Caco-2 (cell line): Measurements from ENCODE around the gene MMAB. TPM values are rescaled to one million over a fixed set of nuclear protein-coding genes. Genes with fewer than 3 reads are reported as not detected.

ENCODE experiments used
- BruUV-seq: library from RNA; stranded (reverse); fragments of 400-500 nt; replicated peaks from 2 replicates; lab custom pipeline; 2021; lab: Mats Ljungman, UMichigan
- CTCF ChIA-PET: fragments of 300-600 bp; sonication (Branson Sonifier 250); formaldehyde crosslinking; loops from one replicate; lab custom pipeline; 2022; ENCODE audit warnings: antibody characterized with exemption; lab: Charles Lee
- POLR2A ChIA-PET: fragments of 300-600 bp; sonication (Branson Sonifier 250); formaldehyde crosslinking; loops from one replicate; lab custom pipeline; 2022; ENCODE audit warnings: antibody characterized with exemption; lab: Charles Lee
- DNase-seq, 2 experiments: peaks; one replicate each; pipeline versions ENCODE4 v3.0.0 to v3.0.0-alpha.2; 2020 to 2022
- H3K27me3 ChIP-seq: replicated peaks from 2 replicates; pipeline ENCODE4 v1.6.0; 2011; ENCODE audit warnings: low read length; ENCODE audit not compliant: control insufficient read depth, insufficient read depth
- H3K36me3 ChIP-seq: 2 replicates; pipeline ENCODE4 v1.5.1; 2011; ENCODE audit warnings: low read length; ENCODE audit not compliant: control insufficient read depth, insufficient read depth
- H3K4me1 ChIP-seq: fragments of 250-450 bp; sonication (Bioruptor Pico); 2 replicates; pipeline ENCODE4 v1.5.1; 2020; ENCODE audit warnings: mild to moderate bottlenecking
- H3K4me3 ChIP-seq: 2 replicates; pipeline ENCODE4 v1.5.1; 2011; ENCODE audit warnings: low read depth, mild to moderate bottlenecking, control low read depth, low read length
- H3K9me3 ChIP-seq: fragments of 250-450 bp; sonication (Bioruptor Pico); 2 replicates; pipeline ENCODE4 v1.5.1; 2020; ENCODE audit warnings: mild to moderate bottlenecking, moderate library complexity
- H3K27ac Mint-ChIP-seq: one replicate; pipeline ENCODE4 v1.8.0; 2022; ENCODE audit warnings: mixed read lengths; ENCODE audit not compliant: unreplicated experiment
- H3K27me3 Mint-ChIP-seq: one replicate; pipeline ENCODE4 v1.8.0; 2022; ENCODE audit warnings: mixed read lengths; ENCODE audit not compliant: insufficient read depth, unreplicated experiment
- H3K36me3 Mint-ChIP-seq: one replicate; pipeline ENCODE4 v1.8.0; 2022; ENCODE audit warnings: mild to moderate bottlenecking, mixed read lengths; ENCODE audit not compliant: insufficient read depth, unreplicated experiment
- H3K4me1 Mint-ChIP-seq: one replicate; pipeline ENCODE4 v1.8.0; 2022; ENCODE audit warnings: low read depth, mixed read lengths; ENCODE audit not compliant: unreplicated experiment
- H3K4me3 Mint-ChIP-seq: one replicate; pipeline ENCODE4 v1.8.0; 2022; ENCODE audit warnings: mild to moderate bottlenecking, moderate library complexity, mixed read lengths; ENCODE audit not compliant: unreplicated experiment
- H3K9me3 Mint-ChIP-seq: one replicate; pipeline ENCODE4 v1.8.0; 2022; ENCODE audit warnings: mixed read lengths; ENCODE audit not compliant: unreplicated experiment
- intact Hi-C: fragments of 100-400 bp; cut with micrococcal nuclease; formaldehyde crosslinking; loops from one replicate; pipeline ENCODE4 v1.10.0; 2022; ENCODE audit not compliant: unreplicated experiment
- total RNA-seq: library from RNA; stranded (reverse); gene quantifications from 2 replicates; pipeline ENCODE4 v1.2.3, GENCODE V29; 2022
- TF ChIP-seq, protein P1 (sequence below), 2 experiments: fragments of 200-600 bp in 1 of 2; IDR thresholded peaks; 1 replicate in 1 of 2; 2 replicates in 1 of 2; pipeline versions ENCODE4 v1.5.1 to v1.8.0; 2011 to 2022; ENCODE audit warnings: antibody characterized with exemption in 1 of 2, control low read depth in 1 of 2, inconsistent platforms in 1 of 2, low read depth in 1 of 2, low read length in 1 of 2, mild to moderate bottlenecking in 1 of 2, moderate library complexity in 1 of 2; ENCODE audit not compliant: insufficient read depth in 1 of 2, severe bottlenecking in 1 of 2, unreplicated experiment in 1 of 2

MMAB gene
- total RNA-seq, 1 experiment from 2014 or later: 48.9 TPM

DNA sequence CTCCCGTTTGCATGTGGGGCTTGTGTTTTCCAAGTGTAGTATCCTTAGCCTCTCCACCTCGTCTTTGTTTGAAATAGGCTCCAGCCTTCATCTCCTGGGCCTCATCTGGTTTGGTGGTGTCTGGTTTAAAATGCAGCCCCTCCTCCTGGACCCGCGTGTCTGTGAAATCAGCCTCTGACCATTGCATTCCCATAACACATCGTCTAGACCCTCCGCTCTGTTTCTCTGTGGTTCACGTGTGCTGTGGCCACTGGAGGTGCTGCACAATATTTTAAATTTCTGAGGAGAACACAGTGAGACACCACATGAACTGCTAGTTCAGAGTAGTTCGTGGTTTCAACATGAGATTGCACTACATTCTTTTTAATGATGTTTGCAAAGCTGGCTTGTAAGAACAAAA is 60.3 kb downstream of the MMAB start:
- H3K9me3 Mint-ChIP-seq: no peaks in the 10 kb centered on the region
- H3K9me3 ChIP-seq: no peaks in the 10 kb centered on the region
- no peaks in the 10 kb centered on the region for H3K27me3 Mint-ChIP-seq
- BruUV-seq: no TSS peak
- H3K4me1 ChIP-seq: no peaks in the 10 kb centered on the region
- no peak for DNase-seq
- no peaks in the 10 kb centered on the region for H3K36me3 Mint-ChIP-seq
- no peak overlapping the region for H3K27ac Mint-ChIP-seq
- H3K27me3 ChIP-seq: no peaks in the 10 kb centered on the region
- ChIA-PET POLR2A (no interaction called here), CTCF (interaction anchor here (0.6 kb wide), 1 partner anchor 81 kb away, joined by 6 read pairs; no protein-coding TSS in a partner anchor)
- no peak overlapping the region for H3K4me3 ChIP-seq
- intact Hi-C loops: no loop called here
- no peak overlapping the region for H3K4me3 Mint-ChIP-seq
- H3K4me1 Mint-ChIP-seq: no peaks in the 10 kb centered on the region
- H3K36me3 ChIP-seq: no peaks in the 10 kb centered on the region; the same call in 1 of the 2 replicates
- TF ChIP-seq, protein P1, sequence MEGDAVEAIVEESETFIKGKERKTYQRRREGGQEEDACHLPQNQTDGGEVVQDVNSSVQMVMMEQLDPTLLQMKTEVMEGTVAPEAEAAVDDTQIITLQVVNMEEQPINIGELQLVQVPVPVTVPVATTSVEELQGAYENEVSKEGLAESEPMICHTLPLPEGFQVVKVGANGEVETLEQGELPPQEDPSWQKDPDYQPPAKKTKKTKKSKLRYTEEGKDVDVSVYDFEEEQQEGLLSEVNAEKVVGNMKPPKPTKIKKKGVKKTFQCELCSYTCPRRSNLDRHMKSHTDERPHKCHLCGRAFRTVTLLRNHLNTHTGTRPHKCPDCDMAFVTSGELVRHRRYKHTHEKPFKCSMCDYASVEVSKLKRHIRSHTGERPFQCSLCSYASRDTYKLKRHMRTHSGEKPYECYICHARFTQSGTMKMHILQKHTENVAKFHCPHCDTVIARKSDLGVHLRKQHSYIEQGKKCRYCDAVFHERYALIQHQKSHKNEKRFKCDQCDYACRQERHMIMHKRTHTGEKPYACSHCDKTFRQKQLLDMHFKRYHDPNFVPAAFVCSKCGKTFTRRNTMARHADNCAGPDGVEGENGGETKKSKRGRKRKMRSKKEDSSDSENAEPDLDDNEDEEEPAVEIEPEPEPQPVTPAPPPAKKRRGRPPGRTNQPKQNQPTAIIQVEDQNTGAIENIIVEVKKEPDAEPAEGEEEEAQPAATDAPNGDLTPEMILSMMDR (IDR thresholded peaks at IDR 0.05; ENCODE audit: insufficient read depth in 1 of 2, low read depth in 1 of 2, low read length in 1 of 2, severe bottlenecking in 1 of 2, unreplicated experiment in 1 of 2): no peak

DNA sequence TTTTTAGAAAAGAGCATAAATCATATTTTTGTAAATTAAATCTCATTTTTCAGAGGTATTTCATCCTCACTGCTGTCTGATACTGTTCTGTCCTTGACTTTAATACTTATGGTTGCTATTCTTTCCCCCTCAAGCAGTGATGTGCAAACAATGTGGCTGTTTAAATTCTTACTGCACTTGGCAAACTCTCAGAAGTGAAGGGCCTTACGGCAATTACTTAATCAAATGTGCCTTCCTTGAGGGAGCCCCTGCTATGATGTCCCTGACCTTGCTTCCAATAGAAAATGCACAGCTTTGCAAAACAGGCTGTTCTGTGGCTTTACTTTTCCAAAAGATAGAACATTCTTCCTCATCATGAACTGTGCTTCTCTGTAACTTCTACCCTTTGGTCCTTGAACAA is 60.7 kb downstream of the MMAB start:
- H3K4me3 Mint-ChIP-seq: no peak overlapping the region
- no TSS peak for BruUV-seq
- intact Hi-C loops: no loop called here
- no peaks in the 10 kb centered on the region for H3K4me1 Mint-ChIP-seq
- no peak for DNase-seq
- H3K36me3 Mint-ChIP-seq: no peaks in the 10 kb centered on the region
- H3K4me3 ChIP-seq: no peak overlapping the region
- ChIA-PET CTCF (interaction anchor here (0.6 kb wide), 1 partner anchor 81 kb away, joined by 6 read pairs; no protein-coding TSS in a partner anchor), POLR2A (no interaction called here)
- no peaks in the 10 kb centered on the region; the same call in 1 of the 2 replicates for H3K36me3 ChIP-seq
- H3K27me3 Mint-ChIP-seq: no peaks in the 10 kb centered on the region
- no peaks in the 10 kb centered on the region for H3K27me3 ChIP-seq
- H3K9me3 Mint-ChIP-seq: no peaks in the 10 kb centered on the region
- no peak overlapping the region for H3K27ac Mint-ChIP-seq
- no peaks in the 10 kb centered on the region for H3K9me3 ChIP-seq
- no peaks in the 10 kb centered on the region for H3K4me1 ChIP-seq
- TF ChIP-seq, protein P1 (IDR thresholded peaks at IDR 0.05; ENCODE audit: insufficient read depth in 1 of 2, low read depth in 1 of 2, low read length in 1 of 2, severe bottlenecking in 1 of 2, unreplicated experiment in 1 of 2): no peak

DNA sequence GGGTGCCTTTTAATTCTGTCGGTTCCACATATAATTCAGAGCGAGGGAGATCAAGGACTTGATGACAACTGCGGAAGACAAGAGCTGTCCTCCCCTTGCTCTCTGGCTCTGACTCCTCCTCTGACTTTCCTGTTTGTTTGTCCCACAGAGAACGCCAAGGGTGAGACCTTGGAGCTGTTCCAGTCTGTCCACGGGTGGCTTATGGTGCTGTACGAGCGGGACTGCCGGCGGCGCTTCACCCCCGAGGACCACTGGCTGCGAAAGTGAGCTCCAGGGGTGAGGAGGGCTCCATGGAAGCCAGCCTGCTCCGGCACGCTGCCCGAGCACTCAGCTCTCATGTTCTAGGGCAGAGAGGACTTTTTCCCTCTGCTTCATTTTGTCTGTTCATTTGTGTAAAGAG is 63.1 kb downstream of the MMAB start:
- Mint-ChIP-seq H3K36me3 (no peaks in the 10 kb centered on the region), H3K27ac (no peak overlapping the region), H3K27me3 (no peaks in the 10 kb centered on the region), H3K9me3 (no peaks in the 10 kb centered on the region), H3K4me1 (no peaks in the 10 kb centered on the region), H3K4me3 (no peak overlapping the region)
- intact Hi-C loops: no loop called here
- TF ChIP-seq, protein P1 (IDR thresholded peaks at IDR 0.05; ENCODE audit: insufficient read depth in 1 of 2, low read depth in 1 of 2, low read length in 1 of 2, severe bottlenecking in 1 of 2, unreplicated experiment in 1 of 2): no peak
- no peaks in the 10 kb centered on the region for H3K27me3 ChIP-seq
- H3K4me1 ChIP-seq: no peaks in the 10 kb centered on the region
- H3K4me3 ChIP-seq: no peak overlapping the region
- CTCF ChIA-PET: no interaction called here
- no peaks in the 10 kb centered on the region for H3K9me3 ChIP-seq
- H3K36me3 ChIP-seq: no peaks in the 10 kb centered on the region; the same call in 1 of the 2 replicates
- BruUV-seq: no TSS peak
- DNase-seq: no peak
- POLR2A ChIA-PET: no interaction called here
